ENCODE results near the gene NPIPB2. TPM values are rescaled to one million over a fixed set of nuclear protein-coding genes. Genes with fewer than 3 reads are reported as not detected.

Gene NPIPB2
- total RNA-seq, 3 donors from 2014 or later = 11.1 to 17.6 (median 15.3) TPM

DNA sequence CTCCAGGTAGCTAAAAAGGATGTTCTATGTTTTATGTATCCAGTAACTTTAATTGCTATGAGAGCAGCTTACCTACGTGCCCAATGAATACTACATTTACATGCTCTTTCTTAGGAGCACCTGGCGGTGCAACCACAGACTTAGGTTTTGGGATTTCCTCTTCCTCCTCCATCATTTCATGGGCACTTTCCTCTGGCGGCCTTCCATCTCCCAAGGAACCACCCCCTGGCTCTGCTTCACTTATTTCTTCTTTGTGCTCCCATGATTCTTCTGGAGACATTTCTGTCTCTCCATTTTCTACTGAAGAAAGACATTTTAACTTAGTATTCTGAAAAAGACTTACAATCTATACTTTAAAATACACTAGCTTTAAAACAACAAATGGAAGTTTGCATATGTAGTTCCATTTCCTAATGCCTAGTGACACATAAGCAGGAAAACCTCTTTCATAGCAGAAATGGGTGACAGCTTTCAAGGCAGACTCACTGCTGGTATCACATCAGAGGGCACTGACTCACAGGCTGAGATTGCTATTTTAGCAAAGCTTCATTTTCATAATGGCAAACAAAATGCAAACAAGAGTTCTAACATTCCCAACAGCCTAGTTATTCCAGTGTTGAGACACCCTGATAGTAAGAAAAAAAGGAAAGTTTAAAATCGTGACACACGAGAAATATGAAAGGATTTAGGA lies 45.2 kb downstream of the NPIPB2 start:
- Histone ChIP-seq H3K9me3 (no peaks in the 10 kb centered on the region), H3K4me1 (ENCODE audit: low read depth) (no peaks in the 10 kb centered on the region), H3K4me3 (no peak overlapping the region), H3K36me3 (ENCODE audit: low read depth) (no peaks in the 10 kb centered on the region)
- DNase-seq (no peak), ATAC-seq (no peak)
- intact Hi-C loops (cut with DNase I, micrococcal nuclease) = no loop called here
- TF ChIP-seq, protein P1, sequence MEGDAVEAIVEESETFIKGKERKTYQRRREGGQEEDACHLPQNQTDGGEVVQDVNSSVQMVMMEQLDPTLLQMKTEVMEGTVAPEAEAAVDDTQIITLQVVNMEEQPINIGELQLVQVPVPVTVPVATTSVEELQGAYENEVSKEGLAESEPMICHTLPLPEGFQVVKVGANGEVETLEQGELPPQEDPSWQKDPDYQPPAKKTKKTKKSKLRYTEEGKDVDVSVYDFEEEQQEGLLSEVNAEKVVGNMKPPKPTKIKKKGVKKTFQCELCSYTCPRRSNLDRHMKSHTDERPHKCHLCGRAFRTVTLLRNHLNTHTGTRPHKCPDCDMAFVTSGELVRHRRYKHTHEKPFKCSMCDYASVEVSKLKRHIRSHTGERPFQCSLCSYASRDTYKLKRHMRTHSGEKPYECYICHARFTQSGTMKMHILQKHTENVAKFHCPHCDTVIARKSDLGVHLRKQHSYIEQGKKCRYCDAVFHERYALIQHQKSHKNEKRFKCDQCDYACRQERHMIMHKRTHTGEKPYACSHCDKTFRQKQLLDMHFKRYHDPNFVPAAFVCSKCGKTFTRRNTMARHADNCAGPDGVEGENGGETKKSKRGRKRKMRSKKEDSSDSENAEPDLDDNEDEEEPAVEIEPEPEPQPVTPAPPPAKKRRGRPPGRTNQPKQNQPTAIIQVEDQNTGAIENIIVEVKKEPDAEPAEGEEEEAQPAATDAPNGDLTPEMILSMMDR (IDR thresholded peaks at IDR 0.05) = no peak

DNA sequence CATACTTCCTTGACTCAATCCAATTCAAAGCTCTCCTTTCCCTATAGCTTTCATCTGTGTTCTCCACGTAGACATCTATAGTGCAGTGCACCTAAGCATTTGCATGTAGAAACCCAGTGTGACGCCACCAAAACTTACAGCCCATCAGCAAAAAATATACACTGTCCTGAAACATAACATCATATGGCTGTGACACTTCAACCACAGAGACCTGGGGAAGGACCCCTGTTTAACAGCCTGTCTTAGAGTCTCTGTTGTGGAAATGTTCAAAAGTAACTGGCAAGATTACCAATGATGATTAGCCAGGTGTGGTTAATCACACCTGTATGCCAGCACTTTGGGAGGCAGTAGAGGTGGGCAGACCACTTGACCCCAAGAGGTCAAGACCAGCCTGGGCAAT lies 48.3 kb downstream of the NPIPB2 start:
- intact Hi-C loops (cut with DNase I, micrococcal nuclease) = no loop called here
- Histone ChIP-seq H3K4me1 (ENCODE audit: low read depth) (no peaks in the 10 kb centered on the region), H3K9me3 (no peaks in the 10 kb centered on the region), H3K4me3 (no peak overlapping the region), H3K36me3 (ENCODE audit: low read depth) (peaks cover 4% of the 10 kb centered on the region)
- TF ChIP-seq, protein P1 (IDR thresholded peaks at IDR 0.05) = no peak
- ATAC-seq (no peak), DNase-seq (no peak)

DNA sequence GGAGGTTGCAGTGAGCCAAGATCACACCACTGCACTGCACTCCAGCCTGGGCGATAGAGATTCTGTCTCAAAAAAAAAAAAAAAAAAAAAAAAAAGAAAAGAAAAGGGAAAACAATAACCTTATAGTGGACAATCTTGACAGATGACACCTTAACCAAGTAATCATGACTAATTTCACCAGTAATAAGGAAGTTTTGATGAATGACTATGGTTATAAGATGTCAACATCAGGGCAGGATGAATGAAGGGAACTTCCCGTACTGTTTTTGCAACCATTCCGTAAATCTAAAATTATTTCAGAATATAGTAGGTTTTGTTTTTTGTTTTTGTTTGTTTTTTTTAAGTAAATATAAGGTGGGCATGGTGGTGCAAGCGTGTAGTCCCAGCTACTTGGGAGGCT lies 49.1 kb downstream of the NPIPB2 start:
- H3K36me3 ChIP-seq (ENCODE audit: low read depth) = peaks cover 8% of the 10 kb centered on the region
- no peak overlapping the region for H3K4me3 ChIP-seq
- intact Hi-C loops (cut with DNase I, micrococcal nuclease) = no loop called here
- peak; percentile 38 for ATAC-seq
- TF ChIP-seq, protein P1 (IDR thresholded peaks at IDR 0.05) = no peak
- DNase-seq = no peak
- no peaks in the 10 kb centered on the region for H3K9me3 ChIP-seq
- H3K4me1 ChIP-seq (ENCODE audit: low read depth) = no peaks in the 10 kb centered on the region

DNA sequence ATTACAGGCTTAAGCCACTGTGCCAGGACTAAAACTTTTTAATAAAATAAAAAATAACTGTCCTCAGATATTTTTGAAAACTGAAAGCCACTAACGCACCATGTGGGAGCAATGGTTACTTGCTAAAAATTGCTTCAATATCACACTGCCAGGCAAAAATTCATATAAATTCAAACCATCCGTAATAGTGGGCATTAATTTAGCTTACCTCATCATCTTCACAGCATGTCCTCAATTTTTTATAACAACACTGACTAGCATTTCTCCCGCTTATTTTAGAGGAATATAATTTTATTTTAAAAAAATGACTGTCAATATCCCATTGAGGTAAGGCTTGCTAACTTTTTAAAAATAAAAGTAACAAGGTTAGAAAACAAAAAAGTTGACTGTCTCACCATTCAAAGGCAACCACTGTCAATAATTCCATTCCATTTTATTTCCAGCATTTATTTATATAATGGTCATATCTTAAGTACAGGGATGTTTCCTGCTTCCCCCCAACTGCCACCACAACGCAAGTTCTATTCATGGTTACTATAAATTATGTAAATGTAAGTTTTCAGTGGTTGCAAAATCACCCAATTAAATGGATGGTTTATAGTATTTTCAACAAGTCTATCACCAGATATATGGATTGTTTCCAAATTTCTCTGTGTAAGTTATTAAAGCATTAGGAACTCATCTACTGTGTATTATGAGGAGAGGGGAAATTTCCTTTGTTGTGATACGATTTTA lies 51.4 kb downstream of the NPIPB2 start:
- DNase-seq (no peak), ATAC-seq (no peak)
- peaks cover 8% of the 10 kb centered on the region for H3K36me3 ChIP-seq (ENCODE audit: low read depth)
- no peaks in the 10 kb centered on the region for H3K9me3 ChIP-seq
- intact Hi-C loops (cut with DNase I, micrococcal nuclease) = no loop called here
- no peak overlapping the region for H3K4me3 ChIP-seq
- TF ChIP-seq, protein P1 (IDR thresholded peaks at IDR 0.05) = no peak
- no peaks in the 10 kb centered on the region for H3K4me1 ChIP-seq (ENCODE audit: low read depth)

DNA sequence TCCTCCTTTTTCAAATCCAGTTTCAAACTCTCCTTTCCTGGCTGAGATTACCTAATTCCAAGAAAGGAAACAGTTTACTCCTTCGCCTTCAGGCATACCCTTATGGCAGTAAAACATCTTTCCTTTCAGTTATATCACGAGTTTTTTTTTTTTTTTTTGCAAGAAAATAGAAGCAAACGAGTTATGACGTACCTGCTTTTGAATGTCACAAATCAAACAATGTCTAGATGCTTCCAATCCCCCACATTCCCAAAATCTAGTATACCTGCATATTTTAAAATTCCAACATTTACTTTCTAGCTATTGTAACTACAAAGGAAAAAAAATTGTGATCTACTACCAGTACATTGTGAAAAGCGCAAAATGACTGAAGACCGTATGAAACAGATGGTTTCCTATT lies 55.0 kb downstream of the NPIPB2 start:
- no peaks in the 10 kb centered on the region for H3K4me1 ChIP-seq (ENCODE audit: low read depth)
- intact Hi-C loops (cut with DNase I, micrococcal nuclease) = no loop called here
- TF ChIP-seq, protein P1 (IDR thresholded peaks at IDR 0.05) = no peak
- ATAC-seq = no peak
- DNase-seq = no peak
- H3K36me3 ChIP-seq (ENCODE audit: low read depth) = peaks cover 11% of the 10 kb centered on the region
- no peaks in the 10 kb centered on the region for H3K9me3 ChIP-seq
- H3K4me3 ChIP-seq = no peak overlapping the region
